Prostate gland (tissue), 2 donors: ENCODE measurements around the gene ELK3. TPM values are rescaled to one million over a fixed set of nuclear protein-coding genes. Genes with fewer than 3 reads are reported as not detected.
"Not testable (repeated sequence)": the region's sequence is repeated elsewhere in the genome, so short reads cannot be mapped to it uniquely, and the experiment has no call there.

Experiments
- DNase-seq: peaks from one replicate; pipeline ENCODE4 v3.0.0-alpha.2; 2019; ENCODE audit warnings: low spot score
- H3K27ac ChIP-seq, 2 donors: fragments of 200-600 bp; sonication (generic); 2 replicates each; pipeline ENCODE4 v1.5.1; 2017 to 2019
- H3K27me3 ChIP-seq: fragments of 200-600 bp; sonication (generic); replicated peaks from 2 replicates; pipeline ENCODE4 v1.5.1; 2019; ENCODE audit not compliant: insufficient read depth
- H3K36me3 ChIP-seq, 2 donors: fragments of 200-600 bp; sonication (generic); 1 replicate in 1 of 2; 2 replicates in 1 of 2; pipeline versions ENCODE4 v1.5.1 to v1.8.1; 2017 to 2019
- H3K4me1 ChIP-seq: fragments of 200-600 bp; sonication (generic); replicated peaks from 2 replicates; pipeline ENCODE4 v1.5.1; 2019
- H3K4me3 ChIP-seq, 2 donors: fragments of 200-600 bp; sonication (generic); 2 replicates each; pipeline ENCODE4 v1.5.1; 2017 to 2019
- H3K9me3 ChIP-seq: fragments of 200-600 bp; sonication (generic); 2 replicates; pipeline ENCODE4 v1.5.1; 2017
- POLR2A ChIP-seq: fragments of 450-650 bp; IDR thresholded peaks from one replicate; pipeline ENCODE4 v1.6.1; 2016; ENCODE audit warnings: antibody characterized with exemption, mild to moderate bottlenecking
- POLR2AphosphoS5 ChIP-seq: sonication (generic); formaldehyde crosslinking; IDR thresholded peaks from one replicate; pipeline ENCODE4 v1.6.1; 2017; ENCODE audit warnings: antibody characterized with exemption
- WGBS: methylation state at CpG from one replicate; pipeline ENCODE4 v1.1.5; 2018; 5-methylcytosine and 5-hydroxymethylcytosine counted together
- intact Hi-C: fragments of 100-400 bp; cut with DNase I; formaldehyde crosslinking; loops from one replicate; pipeline ENCODE4 v1.14.2; 2022
- small RNA-seq, 2 donors: library from RNA; depleted of rRNA; stranded (forward); fragments of <200 nt; gene quantifications; one replicate each; pipeline ENCODE3, GENCODE V24; 2016
- total RNA-seq, 2 donors: library from RNA; depleted of rRNA; stranded (reverse); fragments of >200 nt; gene quantifications; one replicate each; pipeline ENCODE4 v1.1.0, GENCODE V29; 2016
- TF ChIP-seq, protein P1 (sequence below), 4 experiments: fragments of 200-600 bp in 2 of 4; fragments of 450-650 bp in 2 of 4; sonication (generic) in 2 of 4; IDR thresholded peaks; 1 replicate in 3 of 4; 2 replicates in 1 of 4; pipeline ENCODE4 v1.5.1; 2016 to 2019; ENCODE audit warnings: antibody characterized with exemption in 4 of 4, mild to moderate bottlenecking in 2 of 4, moderate library complexity in 2 of 4

ELK3 gene
- total RNA-seq, 2 donors from 2014 or later, result 7.0 to 20.6 TPM

DNA sequence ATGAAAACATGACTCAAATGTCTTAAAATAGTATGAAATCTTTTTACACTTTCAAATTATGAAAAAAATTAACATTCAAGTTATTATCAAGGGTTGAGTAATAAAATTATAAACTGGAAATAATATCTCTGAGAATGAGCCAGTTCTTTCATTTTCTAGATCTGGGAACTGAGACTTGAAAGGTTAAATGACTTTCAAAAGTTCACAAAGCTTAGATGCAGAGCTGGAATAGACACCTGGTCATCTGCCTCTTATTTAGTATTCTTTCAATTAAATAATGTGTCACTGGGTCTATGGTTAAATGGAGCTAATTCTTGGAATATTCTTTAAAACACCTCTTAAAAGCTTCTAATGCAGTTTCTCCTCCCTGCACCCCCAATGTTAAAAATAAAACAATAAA, 119.4 kb downstream of the ELK3 start:
- Histone ChIP-seq H3K4me1 (no peaks in the 10 kb centered on the region), H3K9me3 (no peaks in the 10 kb centered on the region), H3K27me3 (no peaks in the 10 kb centered on the region), H3K36me3 (no peaks in the 10 kb centered on the region), H3K4me3 (no peak overlapping the region), H3K27ac (no peak overlapping the region)
- intact Hi-C loops, result no loop called here
- DNase-seq, result no peak
- TF ChIP-seq POLR2AphosphoS5, result no peak
- TF ChIP-seq, protein P1, sequence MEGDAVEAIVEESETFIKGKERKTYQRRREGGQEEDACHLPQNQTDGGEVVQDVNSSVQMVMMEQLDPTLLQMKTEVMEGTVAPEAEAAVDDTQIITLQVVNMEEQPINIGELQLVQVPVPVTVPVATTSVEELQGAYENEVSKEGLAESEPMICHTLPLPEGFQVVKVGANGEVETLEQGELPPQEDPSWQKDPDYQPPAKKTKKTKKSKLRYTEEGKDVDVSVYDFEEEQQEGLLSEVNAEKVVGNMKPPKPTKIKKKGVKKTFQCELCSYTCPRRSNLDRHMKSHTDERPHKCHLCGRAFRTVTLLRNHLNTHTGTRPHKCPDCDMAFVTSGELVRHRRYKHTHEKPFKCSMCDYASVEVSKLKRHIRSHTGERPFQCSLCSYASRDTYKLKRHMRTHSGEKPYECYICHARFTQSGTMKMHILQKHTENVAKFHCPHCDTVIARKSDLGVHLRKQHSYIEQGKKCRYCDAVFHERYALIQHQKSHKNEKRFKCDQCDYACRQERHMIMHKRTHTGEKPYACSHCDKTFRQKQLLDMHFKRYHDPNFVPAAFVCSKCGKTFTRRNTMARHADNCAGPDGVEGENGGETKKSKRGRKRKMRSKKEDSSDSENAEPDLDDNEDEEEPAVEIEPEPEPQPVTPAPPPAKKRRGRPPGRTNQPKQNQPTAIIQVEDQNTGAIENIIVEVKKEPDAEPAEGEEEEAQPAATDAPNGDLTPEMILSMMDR (IDR thresholded peaks at IDR 0.05), result no peak

DNA sequence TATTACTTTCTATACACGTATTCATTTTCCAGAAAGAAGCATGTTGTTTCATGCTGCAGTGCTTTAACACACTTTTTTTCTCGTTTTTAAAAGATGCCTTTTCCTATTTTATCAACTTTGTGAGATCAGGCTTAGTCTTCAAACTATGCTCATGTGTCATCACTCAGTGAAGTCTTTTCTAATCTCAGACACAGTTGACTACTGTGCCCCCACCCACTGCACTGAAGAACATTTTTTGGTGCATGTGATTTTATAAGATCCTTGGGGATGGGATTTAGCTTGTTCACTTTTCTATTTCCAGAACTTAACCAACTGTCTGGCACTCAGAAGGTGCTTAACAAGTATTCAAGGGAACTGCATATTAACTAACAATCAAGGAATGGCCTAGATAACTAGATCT, 120.5 kb downstream of the ELK3 start:
- no peaks in the 10 kb centered on the region for H3K36me3 ChIP-seq
- DNase-seq, result no peak
- no peak for TF ChIP-seq POLR2AphosphoS5
- no peak for TF ChIP-seq POLR2A
- TF ChIP-seq, protein P1 (IDR thresholded peaks at IDR 0.05), result no peak
- intact Hi-C loops, result no loop called here
- H3K27me3 ChIP-seq, result no peaks in the 10 kb centered on the region
- no peaks in the 10 kb centered on the region for H3K4me1 ChIP-seq
- WGBS, result 56% methylated on average over 2 of the region's 2 CpGs
- H3K4me3 ChIP-seq, result no peak overlapping the region
- no peaks in the 10 kb centered on the region for H3K9me3 ChIP-seq
- no peak overlapping the region for H3K27ac ChIP-seq

DNA sequence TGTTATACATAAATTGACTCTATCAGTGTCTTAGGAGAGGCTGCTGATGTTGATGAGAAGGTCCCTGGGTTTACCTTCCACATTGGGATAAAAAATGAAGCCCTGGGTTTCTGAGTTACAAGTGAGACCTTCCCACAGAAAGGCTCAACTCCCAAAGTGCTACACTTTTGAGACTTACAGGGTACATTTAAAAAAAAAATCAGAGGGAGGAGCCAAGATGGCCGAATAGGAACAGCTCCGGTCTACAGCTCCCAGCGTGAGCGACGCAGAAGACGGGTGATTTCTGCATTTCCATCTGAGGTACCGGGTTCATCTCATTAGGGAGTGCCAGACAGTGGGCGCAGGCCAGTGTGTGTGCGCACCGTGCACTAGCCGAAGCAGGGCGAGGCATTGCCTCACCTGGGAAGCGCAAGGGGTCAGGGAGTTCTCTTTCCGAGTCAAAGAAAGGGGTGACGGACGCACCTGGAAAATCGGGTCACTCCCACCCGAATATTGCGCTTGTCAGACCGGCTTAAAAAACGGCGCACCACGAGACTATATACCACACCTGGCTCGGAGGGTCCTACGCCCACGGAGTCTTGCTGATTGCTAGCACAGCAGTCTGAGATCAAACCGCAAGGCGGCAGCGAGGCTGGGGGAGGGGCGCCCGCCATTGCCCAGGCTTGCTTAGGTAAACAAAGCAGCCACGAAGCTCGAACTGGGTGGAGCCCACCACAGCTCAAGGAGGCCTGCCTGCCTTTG, 121.7 kb downstream of the ELK3 start:
- Histone ChIP-seq H3K4me3 (peak overlapping the region; percentile 26 to 36), H3K27ac (peak overlapping the region; percentile 23 to 56)
- H3K27me3 ChIP-seq, intact Hi-C loops, H3K9me3 ChIP-seq, H3K4me1 ChIP-seq, DNase-seq, H3K36me3 ChIP-seq: not testable (repeated sequence)
- 48% methylated on average over 26 of the region's 33 CpGs for WGBS

DNA sequence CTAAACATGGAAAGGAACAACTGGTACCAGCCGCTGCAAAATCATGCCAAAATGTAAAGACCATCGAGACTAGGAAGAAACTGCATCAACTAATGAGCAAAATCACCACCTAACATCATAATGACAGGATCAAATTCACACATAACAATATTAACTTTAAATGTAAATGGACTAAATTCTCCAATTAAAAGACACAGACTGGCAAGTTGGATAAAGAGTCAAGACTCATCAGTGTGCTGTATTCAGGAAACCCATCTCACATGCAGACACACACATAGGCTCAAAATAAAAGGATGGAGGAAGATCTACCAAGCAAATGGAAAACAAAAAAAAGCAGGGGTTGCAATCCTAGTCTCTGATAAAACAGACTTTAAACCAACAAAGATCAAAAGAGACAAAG, 123.6 kb downstream of the ELK3 start:
- H3K27me3 ChIP-seq, DNase-seq, H3K36me3 ChIP-seq, intact Hi-C loops, H3K4me3 ChIP-seq, H3K4me1 ChIP-seq, H3K9me3 ChIP-seq, H3K27ac ChIP-seq: not testable (repeated sequence)
- 94% methylated on average over 2 of the region's 2 CpGs for WGBS

Small RNAs within 50 kb of the gene (small RNA-seq; reads per million reads assigned to genes)
- 0 reads per million in 2 donors for gene RNU4-24P

Other genes with a start within 250 kb of the ELK3 start
- under 1 TPM in 1 of 2 donors, not detected in 1; 0.27 TPM for gene HAL, start 198.0 kb upstream of the ELK3 start, total RNA-seq
- gene LTA4H, start 158.8 kb upstream of the ELK3 start, total RNA-seq, result 10 to 100 TPM; 50.3 to 67.7 TPM
- gene CDK17, start 206.1 kb downstream of the ELK3 start, total RNA-seq, result 10 to 100 TPM; 34.7 to 79.5 TPM